ENCODE data around the gene RAB44.

RAB44 gene

GRCh38 chr6:36771145-36771544 lies 73.5 kb downstream of the RAB44 start:
- DNase-seq (ENCODE audit: low read depth) = no peak

GRCh38 chr6:36772397-36772796 lies 74.8 kb downstream of the RAB44 start:
- no peak for DNase-seq (ENCODE audit: low read depth)

DNA sequence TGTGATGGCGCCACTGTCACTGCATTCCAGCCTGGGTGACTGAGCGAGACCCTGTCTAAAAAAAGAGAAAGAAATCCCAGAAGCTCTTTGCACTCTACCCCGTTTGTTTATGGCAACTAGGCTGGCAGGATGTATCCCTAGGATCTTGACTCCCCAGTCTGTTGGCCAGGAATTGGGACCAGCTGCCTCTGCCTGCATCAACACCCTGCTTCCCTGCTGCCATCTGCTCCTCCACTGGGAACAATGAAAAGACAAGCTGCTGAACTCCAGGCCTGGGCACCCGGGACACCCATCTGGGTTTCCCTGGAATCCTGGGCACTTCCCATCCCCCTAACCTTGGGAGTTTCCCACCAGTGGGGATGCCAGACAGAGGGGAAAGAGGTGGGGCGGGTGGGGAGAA lies 76.7 kb downstream of the RAB44 start:
- no peak for DNase-seq (ENCODE audit: low read depth)

DNA sequence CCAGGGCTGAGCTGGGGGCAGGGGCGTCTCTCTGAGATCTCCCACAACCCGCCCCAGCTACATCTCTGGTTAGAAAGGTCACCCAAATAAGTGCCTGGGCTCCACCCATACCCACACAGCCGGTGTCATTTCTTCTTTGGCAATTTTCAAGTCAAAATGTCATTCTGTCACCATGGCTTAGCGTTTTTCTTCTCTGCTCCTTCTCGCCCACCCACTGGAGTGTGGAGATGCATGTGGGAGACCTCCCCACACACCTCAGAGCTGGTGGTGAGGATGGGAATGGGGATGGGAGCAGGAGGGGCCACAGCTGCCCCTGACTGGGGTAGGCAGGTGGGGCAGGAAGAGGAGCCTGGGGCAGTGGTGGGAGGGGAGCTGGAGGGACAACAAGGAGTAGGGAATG lies 78.5 kb downstream of the RAB44 start:
- DNase-seq (ENCODE audit: low read depth) = no peak

GRCh38 chr6:36777801-36778200 lies 80.2 kb downstream of the RAB44 start:
- DNase-seq (ENCODE audit: low read depth) = no peak

DNA sequence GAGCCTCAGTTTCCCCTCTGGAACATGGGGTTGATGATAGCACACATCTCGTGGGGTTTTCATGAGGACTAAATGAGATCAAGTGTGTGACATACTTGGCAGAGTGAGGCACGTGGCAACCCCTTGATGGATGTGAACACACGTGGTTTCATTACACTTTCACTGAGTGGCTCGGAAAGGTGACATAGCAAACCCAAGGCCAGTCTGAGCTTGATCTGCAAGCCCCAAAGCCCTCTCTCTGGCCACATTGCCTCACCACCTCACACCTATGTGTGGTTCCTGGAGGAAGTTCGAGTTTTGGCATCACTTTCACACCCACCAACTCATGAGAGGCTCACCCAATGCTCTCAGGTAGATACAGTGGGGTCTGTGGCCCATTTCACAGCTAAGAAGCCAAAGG lies 81.6 kb downstream of the RAB44 start:
- no peak for DNase-seq (ENCODE audit: low read depth)

DNA sequence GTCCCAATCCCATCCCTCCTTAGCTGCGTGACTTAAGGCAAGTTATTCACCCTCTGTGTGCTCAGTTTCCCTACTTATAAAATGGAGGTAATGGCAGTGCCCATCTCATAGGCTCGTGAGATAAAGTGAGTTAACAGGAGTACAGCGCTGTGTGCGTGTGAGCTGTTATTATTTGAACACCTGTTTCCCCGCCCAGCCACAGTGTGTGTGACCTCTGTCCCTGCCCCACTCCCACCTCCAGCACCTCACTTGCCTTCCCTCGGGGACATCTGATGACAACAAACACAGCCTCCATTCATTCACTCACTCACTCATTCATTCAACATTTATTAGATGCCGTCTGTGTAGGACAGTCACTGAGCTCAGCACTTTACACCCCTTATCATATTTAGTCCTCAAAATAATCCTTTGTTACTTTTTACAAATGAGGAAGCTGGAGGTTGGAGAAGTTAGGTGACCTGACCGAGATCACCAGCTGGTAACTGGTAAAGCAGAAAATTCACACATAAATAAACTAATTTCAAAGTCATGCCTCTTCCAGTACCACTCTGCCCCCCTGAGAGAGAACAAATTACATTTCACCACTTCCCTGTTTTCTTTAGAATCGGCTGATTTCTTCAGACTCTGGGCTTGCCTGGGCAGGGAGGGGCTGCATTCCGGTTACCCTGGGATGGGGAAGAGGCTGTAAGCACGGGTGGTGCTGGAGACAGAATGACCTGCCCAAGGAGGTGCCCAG lies 83.0 kb downstream of the RAB44 start:
- no peak for DNase-seq (ENCODE audit: low read depth)

DNA sequence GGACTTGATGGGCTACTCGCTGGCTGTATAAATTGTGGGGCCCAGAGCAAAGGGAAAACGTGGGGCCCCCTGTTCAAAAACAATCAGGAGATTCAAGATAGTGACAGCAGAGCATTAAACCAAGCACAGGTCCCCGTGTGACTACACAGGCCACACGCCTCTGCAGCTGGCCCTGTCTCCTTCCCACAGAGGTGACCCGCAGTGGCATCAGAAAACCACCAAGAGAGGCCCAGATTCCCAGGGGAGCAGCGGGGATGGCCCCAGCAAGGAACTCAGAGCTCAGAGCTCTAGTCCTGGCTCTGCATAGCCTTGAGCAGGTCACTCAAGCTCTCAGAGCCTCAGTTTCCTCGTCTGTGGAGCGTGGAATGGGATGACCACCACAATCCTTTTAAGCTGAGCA lies 84.0 kb downstream of the RAB44 start:
- no peak for DNase-seq (ENCODE audit: low read depth)

Data from iris pigment epithelial cell (primary cell).